Liver (tissue), 9 donors: ENCODE data around the gene TFF3. TPM values are rescaled to one million over a fixed set of nuclear protein-coding genes. Genes with fewer than 3 reads are reported as not detected.

Source experiments
- DNase-seq: peaks from one replicate; pipeline ENCODE4 v3.0.0-alpha.2; 2017; ENCODE audit warnings: low spot score
- H3K27ac ChIP-seq, 2 donors: one replicate each; pipeline ENCODE4 v1.7.0; 2013; ENCODE audit warnings: inconsistent platforms in 2 of 2, low read length in 2 of 2, control low read depth in 1 of 2, low read depth in 1 of 2, mild to moderate bottlenecking in 1 of 2
- H3K27me3 ChIP-seq, 4 donors: one replicate each; pipeline versions ENCODE4 v1.6.1 to v1.7.0; 2013; ENCODE audit warnings: low read length in 3 of 4, inconsistent platforms in 1 of 4, mild to moderate bottlenecking in 1 of 4, moderate library complexity in 1 of 4; ENCODE audit not compliant: control insufficient read depth in 4 of 4, insufficient read depth in 4 of 4
- H3K36me3 ChIP-seq, 4 donors: one replicate each; pipeline versions ENCODE4 v1.6.1 to v1.7.0; 2013; ENCODE audit warnings: low read length in 3 of 4, mild to moderate bottlenecking in 3 of 4, low read depth in 1 of 4, moderate library complexity in 1 of 4; ENCODE audit not compliant: control insufficient read depth in 4 of 4, insufficient read depth in 3 of 4
- H3K4me1 ChIP-seq, 4 donors: one replicate each; pipeline versions ENCODE4 v1.6.1 to v1.7.0; 2013; ENCODE audit warnings: low read length in 3 of 4, mild to moderate bottlenecking in 3 of 4, moderate library complexity in 1 of 4; ENCODE audit not compliant: control insufficient read depth in 4 of 4, insufficient read depth in 4 of 4
- H3K4me3 ChIP-seq, 3 donors: one replicate each; pipeline versions ENCODE4 v1.6.1 to v1.7.0; 2013; ENCODE audit warnings: low read length in 3 of 3, control low read depth in 1 of 3, low read depth in 1 of 3, mild to moderate bottlenecking in 1 of 3
- H3K9ac ChIP-seq, 2 donors: one replicate each; pipeline ENCODE4 v1.7.0; 2013; ENCODE audit warnings: low read length in 2 of 2, mild to moderate bottlenecking in 2 of 2, moderate library complexity in 2 of 2, control low read depth in 1 of 2, low read depth in 1 of 2
- H3K9me3 ChIP-seq, 4 donors: one replicate each; pipeline versions ENCODE4 v1.6.1 to v1.7.0; 2013; ENCODE audit warnings: low read length in 3 of 4; ENCODE audit not compliant: control insufficient read depth in 4 of 4
- FOXA1 ChIP-seq: IDR thresholded peaks from 2 replicates; pipeline ENCODE4 v1.6.1; 2016; ENCODE audit warnings: antibody characterized with exemption
- GABPA ChIP-seq, 2 donors: IDR thresholded peaks in 1 of 2; conservative IDR thresholded peaks in 1 of 2; 2 replicates each; pipeline ENCODE4 v1.6.1; 2016; ENCODE audit warnings: antibody characterized with exemption in 2 of 2, mild to moderate bottlenecking in 1 of 2, moderate library complexity in 1 of 2
- HNF4A ChIP-seq, 2 donors: conservative IDR thresholded peaks; 2 replicates each; pipeline ENCODE4 v1.6.1; 2016; ENCODE audit warnings: antibody characterized with exemption in 2 of 2, mild to moderate bottlenecking in 2 of 2
- JUND ChIP-seq, 2 donors: IDR thresholded peaks; 2 replicates each; pipeline ENCODE4 v1.6.1; 2016; ENCODE audit warnings: antibody characterized with exemption in 2 of 2
- MAX ChIP-seq: IDR thresholded peaks from 2 replicates; pipeline ENCODE4 v1.6.1; 2016; ENCODE audit warnings: antibody characterized with exemption
- NR2F2 ChIP-seq: IDR thresholded peaks from 2 replicates; pipeline ENCODE4 v1.6.1; 2016; ENCODE audit warnings: antibody characterized with exemption
- RAD21 ChIP-seq, 2 donors: IDR thresholded peaks; 2 replicates each; pipeline ENCODE4 v1.6.1; 2016; ENCODE audit warnings: antibody characterized with exemption in 2 of 2, mild to moderate bottlenecking in 2 of 2
- RXRA ChIP-seq, 2 donors: IDR thresholded peaks; 2 replicates each; pipeline ENCODE4 v1.6.1; 2017 to 2018; ENCODE audit warnings: antibody characterized with exemption in 2 of 2, mild to moderate bottlenecking in 1 of 2
- SP1 ChIP-seq: IDR thresholded peaks from 2 replicates; pipeline ENCODE4 v1.6.1; 2018; ENCODE audit warnings: antibody characterized with exemption, mild to moderate bottlenecking
- TAF1 ChIP-seq: conservative IDR thresholded peaks from 2 replicates; pipeline ENCODE4 v1.6.1; 2016; ENCODE audit warnings: antibody characterized with exemption, mild to moderate bottlenecking
- YY1 ChIP-seq: IDR thresholded peaks from 2 replicates; pipeline ENCODE4 v1.6.1; 2016; ENCODE audit warnings: antibody characterized with exemption, mild to moderate bottlenecking
- ZBTB33 ChIP-seq: IDR thresholded peaks from 2 replicates; pipeline ENCODE4 v1.6.1; 2016; ENCODE audit warnings: antibody characterized with exemption
- WGBS: extraction: QIAGEN DNeasy Blood & Tissue Kit; methylation state at CpG from one replicate; pipeline ENCODE4 v1.1.7; 2013; 5-methylcytosine and 5-hydroxymethylcytosine counted together
- polyA plus RNA-seq, 2 donors: library from polyadenylated mRNA; stranded (reverse) in 1 of 2; unstranded in 1 of 2; fragments of 200-250 nt in 1 of 2; fragments of >200 nt in 1 of 2; fragmentation: Nextera tagmentation in 1 of 2; extraction: Ambion mirVana in 1 of 2; gene quantifications; one replicate each; pipeline versions ENCODE4 v1.2.1 to v1.2.3, GENCODE V29; 2013 to 2015
- total RNA-seq, 2 donors: library from RNA; depleted of rRNA; stranded (reverse); fragments of >200 nt; gene quantifications; one replicate each; pipeline ENCODE4 v1.2.3, GENCODE V29; 2014
- TF ChIP-seq, protein P1 (sequence below): IDR thresholded peaks from 2 replicates; pipeline ENCODE4 v1.6.1; 2016; ENCODE audit warnings: antibody characterized with exemption, mild to moderate bottlenecking
- TF ChIP-seq, protein P2 (sequence below): fragments of 150-350 bp; IDR thresholded peaks from 2 replicates; pipeline ENCODE4 v1.5.1; 2017; ENCODE audit warnings: improper control_type of control experiment, low read depth, low read length; ENCODE audit not compliant: missing input control
- donor health status: healthy.
- donor health status: healthy.
- donor health status: healthy.
- donor health status: healthy.
- donor health status: healthy.

Gene TFF3
- total and polyA plus RNA-seq, 4 donors: 0.09 to 4.1 (median 1.5) TPM

DNA sequence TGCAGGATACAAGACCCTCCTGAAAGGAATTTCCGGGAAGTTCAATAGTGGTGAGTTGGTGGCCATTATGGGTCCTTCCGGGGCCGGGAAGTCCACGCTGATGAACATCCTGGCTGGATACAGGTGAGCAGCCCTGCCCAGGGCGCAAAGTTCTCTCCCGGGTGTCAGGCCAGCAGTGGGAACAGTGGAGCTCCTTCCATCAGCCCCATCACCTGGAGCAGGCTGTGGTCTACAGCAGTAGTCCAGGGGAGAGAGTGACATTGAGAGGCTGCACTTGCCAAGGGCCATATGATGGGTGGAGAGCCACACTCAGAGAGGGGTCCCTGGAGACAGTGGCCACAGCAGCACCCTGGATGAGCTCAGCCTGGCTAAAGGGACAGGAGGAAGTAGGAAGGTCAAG is 44.1 kb downstream of the TFF3 start (continued):
- TF ChIP-seq HNF4A (conservative IDR thresholded peaks at IDR 0.05) (no peak), JUND (IDR thresholded peaks at IDR 0.05) (no peak), RXRA (IDR thresholded peaks at IDR 0.05) (no peak)

- no peak for DNase-seq
- no peak overlapping the region for H3K4me3 ChIP-seq
- H3K9me3 ChIP-seq: no peaks in the 10 kb centered on the region
- no peaks in the 10 kb centered on the region for H3K27me3 ChIP-seq
- H3K36me3 ChIP-seq: peaks cover 0 to 3% (median 0%) of the 10 kb centered on the region in 4 donors
- H3K4me1 ChIP-seq: no peaks in the 10 kb centered on the region
- TF ChIP-seq TAF1 (no peak), NR2F2 (no peak), JUND (IDR thresholded peaks at IDR 0.05) (no peak), SP1 (no peak), RAD21 (IDR thresholded peaks at IDR 0.05) (no peak), HNF4A (conservative IDR thresholded peaks at IDR 0.05) (no peak), RXRA (IDR thresholded peaks at IDR 0.05) (no peak), GABPA (IDR thresholded peaks at IDR 0.05 in 1 of 2, conservative IDR thresholded peaks at IDR 0.05 in 1 of 2) (no peak), YY1 (no peak), MAX (no peak), FOXA1 (no peak), ZBTB33 (no peak)
- TF ChIP-seq, protein P1, sequence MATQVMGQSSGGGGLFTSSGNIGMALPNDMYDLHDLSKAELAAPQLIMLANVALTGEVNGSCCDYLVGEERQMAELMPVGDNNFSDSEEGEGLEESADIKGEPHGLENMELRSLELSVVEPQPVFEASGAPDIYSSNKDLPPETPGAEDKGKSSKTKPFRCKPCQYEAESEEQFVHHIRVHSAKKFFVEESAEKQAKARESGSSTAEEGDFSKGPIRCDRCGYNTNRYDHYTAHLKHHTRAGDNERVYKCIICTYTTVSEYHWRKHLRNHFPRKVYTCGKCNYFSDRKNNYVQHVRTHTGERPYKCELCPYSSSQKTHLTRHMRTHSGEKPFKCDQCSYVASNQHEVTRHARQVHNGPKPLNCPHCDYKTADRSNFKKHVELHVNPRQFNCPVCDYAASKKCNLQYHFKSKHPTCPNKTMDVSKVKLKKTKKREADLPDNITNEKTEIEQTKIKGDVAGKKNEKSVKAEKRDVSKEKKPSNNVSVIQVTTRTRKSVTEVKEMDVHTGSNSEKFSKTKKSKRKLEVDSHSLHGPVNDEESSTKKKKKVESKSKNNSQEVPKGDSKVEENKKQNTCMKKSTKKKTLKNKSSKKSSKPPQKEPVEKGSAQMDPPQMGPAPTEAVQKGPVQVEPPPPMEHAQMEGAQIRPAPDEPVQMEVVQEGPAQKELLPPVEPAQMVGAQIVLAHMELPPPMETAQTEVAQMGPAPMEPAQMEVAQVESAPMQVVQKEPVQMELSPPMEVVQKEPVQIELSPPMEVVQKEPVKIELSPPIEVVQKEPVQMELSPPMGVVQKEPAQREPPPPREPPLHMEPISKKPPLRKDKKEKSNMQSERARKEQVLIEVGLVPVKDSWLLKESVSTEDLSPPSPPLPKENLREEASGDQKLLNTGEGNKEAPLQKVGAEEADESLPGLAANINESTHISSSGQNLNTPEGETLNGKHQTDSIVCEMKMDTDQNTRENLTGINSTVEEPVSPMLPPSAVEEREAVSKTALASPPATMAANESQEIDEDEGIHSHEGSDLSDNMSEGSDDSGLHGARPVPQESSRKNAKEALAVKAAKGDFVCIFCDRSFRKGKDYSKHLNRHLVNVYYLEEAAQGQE: no peak
- TF ChIP-seq, protein P2, sequence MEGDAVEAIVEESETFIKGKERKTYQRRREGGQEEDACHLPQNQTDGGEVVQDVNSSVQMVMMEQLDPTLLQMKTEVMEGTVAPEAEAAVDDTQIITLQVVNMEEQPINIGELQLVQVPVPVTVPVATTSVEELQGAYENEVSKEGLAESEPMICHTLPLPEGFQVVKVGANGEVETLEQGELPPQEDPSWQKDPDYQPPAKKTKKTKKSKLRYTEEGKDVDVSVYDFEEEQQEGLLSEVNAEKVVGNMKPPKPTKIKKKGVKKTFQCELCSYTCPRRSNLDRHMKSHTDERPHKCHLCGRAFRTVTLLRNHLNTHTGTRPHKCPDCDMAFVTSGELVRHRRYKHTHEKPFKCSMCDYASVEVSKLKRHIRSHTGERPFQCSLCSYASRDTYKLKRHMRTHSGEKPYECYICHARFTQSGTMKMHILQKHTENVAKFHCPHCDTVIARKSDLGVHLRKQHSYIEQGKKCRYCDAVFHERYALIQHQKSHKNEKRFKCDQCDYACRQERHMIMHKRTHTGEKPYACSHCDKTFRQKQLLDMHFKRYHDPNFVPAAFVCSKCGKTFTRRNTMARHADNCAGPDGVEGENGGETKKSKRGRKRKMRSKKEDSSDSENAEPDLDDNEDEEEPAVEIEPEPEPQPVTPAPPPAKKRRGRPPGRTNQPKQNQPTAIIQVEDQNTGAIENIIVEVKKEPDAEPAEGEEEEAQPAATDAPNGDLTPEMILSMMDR: no peak
- no peak overlapping the region for H3K27ac ChIP-seq
- WGBS: 88% methylated on average over 10 of the region's 10 CpGs
- no peak overlapping the region for H3K9ac ChIP-seq
These were observed 45.8 kb downstream of the TFF3 start for GRCh38 chr21:42269386-42269785.
